Measurements from ENCODE around the gene GPR176.

GPR176 gene

DNA sequence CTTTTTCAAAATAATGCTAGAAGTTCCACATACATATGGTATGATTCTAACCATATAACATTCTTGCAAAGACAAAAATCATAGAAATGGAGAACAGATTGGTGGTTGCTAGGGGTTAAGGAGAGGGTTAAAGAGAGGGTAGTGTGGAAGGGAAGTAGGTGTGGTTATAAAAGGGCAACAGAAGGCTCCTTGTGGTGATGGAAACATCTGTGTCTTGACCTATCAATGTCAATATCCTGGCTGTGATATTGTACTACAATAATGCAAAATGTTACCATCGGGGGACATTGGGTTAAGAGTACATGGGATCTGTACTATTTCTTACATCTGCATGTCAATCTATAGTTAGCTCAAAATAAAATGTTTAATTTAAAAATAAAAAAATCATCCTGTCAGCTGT is 69.6 kb downstream of the GPR176 start:
- no peak overlapping the region for H3K4me3 ChIP-seq (replicated peaks; ENCODE audit: insufficient read depth, low read length)
- DNase-seq (ENCODE audit: low read depth in 1 of 2, low spot score in 1 of 2): no peak
- no peak overlapping the region for H3K27ac ChIP-seq (replicated peaks)
- no peak for TF ChIP-seq GABPA (IDR thresholded peaks at IDR 0.05; ENCODE audit: low read depth)
- no peak for TF ChIP-seq POLR2AphosphoS5 (IDR thresholded peaks at IDR 0.05; ENCODE audit: low read depth)
- no peak for TF ChIP-seq SPI1 (IDR thresholded peaks at IDR 0.05; ENCODE audit: borderline replicate concordance, low read depth)
- TF ChIP-seq, protein P1, sequence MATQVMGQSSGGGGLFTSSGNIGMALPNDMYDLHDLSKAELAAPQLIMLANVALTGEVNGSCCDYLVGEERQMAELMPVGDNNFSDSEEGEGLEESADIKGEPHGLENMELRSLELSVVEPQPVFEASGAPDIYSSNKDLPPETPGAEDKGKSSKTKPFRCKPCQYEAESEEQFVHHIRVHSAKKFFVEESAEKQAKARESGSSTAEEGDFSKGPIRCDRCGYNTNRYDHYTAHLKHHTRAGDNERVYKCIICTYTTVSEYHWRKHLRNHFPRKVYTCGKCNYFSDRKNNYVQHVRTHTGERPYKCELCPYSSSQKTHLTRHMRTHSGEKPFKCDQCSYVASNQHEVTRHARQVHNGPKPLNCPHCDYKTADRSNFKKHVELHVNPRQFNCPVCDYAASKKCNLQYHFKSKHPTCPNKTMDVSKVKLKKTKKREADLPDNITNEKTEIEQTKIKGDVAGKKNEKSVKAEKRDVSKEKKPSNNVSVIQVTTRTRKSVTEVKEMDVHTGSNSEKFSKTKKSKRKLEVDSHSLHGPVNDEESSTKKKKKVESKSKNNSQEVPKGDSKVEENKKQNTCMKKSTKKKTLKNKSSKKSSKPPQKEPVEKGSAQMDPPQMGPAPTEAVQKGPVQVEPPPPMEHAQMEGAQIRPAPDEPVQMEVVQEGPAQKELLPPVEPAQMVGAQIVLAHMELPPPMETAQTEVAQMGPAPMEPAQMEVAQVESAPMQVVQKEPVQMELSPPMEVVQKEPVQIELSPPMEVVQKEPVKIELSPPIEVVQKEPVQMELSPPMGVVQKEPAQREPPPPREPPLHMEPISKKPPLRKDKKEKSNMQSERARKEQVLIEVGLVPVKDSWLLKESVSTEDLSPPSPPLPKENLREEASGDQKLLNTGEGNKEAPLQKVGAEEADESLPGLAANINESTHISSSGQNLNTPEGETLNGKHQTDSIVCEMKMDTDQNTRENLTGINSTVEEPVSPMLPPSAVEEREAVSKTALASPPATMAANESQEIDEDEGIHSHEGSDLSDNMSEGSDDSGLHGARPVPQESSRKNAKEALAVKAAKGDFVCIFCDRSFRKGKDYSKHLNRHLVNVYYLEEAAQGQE (IDR thresholded peaks at IDR 0.05; ENCODE audit: insufficient replicate concordance, low read depth): no peak
- TF ChIP-seq, protein P2, sequence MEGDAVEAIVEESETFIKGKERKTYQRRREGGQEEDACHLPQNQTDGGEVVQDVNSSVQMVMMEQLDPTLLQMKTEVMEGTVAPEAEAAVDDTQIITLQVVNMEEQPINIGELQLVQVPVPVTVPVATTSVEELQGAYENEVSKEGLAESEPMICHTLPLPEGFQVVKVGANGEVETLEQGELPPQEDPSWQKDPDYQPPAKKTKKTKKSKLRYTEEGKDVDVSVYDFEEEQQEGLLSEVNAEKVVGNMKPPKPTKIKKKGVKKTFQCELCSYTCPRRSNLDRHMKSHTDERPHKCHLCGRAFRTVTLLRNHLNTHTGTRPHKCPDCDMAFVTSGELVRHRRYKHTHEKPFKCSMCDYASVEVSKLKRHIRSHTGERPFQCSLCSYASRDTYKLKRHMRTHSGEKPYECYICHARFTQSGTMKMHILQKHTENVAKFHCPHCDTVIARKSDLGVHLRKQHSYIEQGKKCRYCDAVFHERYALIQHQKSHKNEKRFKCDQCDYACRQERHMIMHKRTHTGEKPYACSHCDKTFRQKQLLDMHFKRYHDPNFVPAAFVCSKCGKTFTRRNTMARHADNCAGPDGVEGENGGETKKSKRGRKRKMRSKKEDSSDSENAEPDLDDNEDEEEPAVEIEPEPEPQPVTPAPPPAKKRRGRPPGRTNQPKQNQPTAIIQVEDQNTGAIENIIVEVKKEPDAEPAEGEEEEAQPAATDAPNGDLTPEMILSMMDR (IDR thresholded peaks at IDR 0.05; ENCODE audit: insufficient read depth, low read length): no peak
- no peaks in the 10 kb centered on the region for H3K27me3 ChIP-seq (ENCODE audit: insufficient read depth, poor library complexity, severe bottlenecking)

DNA sequence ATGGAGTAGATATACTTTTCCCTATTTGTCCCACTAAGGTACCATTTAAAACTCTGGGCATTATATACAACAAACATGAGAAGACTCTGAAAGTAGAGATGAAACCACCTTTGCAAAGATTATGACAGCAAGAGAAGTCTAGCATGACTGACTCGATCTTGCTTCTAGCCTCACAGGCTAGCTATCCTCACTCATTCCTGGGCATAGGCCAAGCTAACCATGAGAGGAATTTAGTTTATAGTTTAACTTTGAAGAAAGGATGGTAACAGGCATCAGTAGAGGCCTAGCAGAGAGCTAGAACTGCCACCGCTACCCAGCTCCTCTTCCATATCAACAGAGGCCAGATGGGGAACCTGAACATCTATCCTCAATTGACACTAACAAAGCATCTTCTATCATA is 74.0 kb downstream of the GPR176 start:
- H3K27me3 ChIP-seq (ENCODE audit: insufficient read depth, poor library complexity, severe bottlenecking): no peaks in the 10 kb centered on the region
- DNase-seq (ENCODE audit: low read depth in 1 of 2, low spot score in 1 of 2): no peak
- H3K4me3 ChIP-seq (replicated peaks; ENCODE audit: insufficient read depth, low read length): no peak overlapping the region
- H3K27ac ChIP-seq (replicated peaks): no peak overlapping the region
- TF ChIP-seq, protein P1 (IDR thresholded peaks at IDR 0.05; ENCODE audit: insufficient replicate concordance, low read depth): no peak

DNA sequence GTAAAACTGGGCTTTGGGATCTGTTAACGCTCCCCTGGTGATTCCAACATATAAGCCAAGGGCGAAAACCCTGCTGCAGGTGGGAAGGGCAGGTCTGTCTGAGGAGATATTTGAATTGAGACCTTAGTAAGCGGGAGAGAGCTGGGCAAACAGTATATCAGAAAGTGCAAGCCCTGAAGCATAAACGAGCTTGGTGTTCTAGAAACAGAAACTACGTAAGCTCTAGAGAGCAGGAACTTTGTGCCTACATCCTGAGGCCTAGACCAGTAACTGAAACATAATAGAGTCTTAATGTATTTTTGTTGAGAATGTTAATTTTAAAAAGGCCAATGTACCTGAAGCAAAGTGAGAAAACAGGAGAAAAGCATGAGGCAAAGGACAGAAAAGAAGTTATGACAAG is 74.5 kb downstream of the GPR176 start:
- TF ChIP-seq, protein P2 (IDR thresholded peaks at IDR 0.05; ENCODE audit: insufficient read depth, low read length): no peak
- TF ChIP-seq, protein P1 (IDR thresholded peaks at IDR 0.05; ENCODE audit: insufficient replicate concordance, low read depth): no peak
- TF ChIP-seq POLR2AphosphoS5 (IDR thresholded peaks at IDR 0.05; ENCODE audit: low read depth) (no peak), GABPA (IDR thresholded peaks at IDR 0.05; ENCODE audit: low read depth) (no peak)
- no peak overlapping the region for H3K27ac ChIP-seq (replicated peaks)
- no peaks in the 10 kb centered on the region for H3K27me3 ChIP-seq (ENCODE audit: insufficient read depth, poor library complexity, severe bottlenecking)
- DNase-seq (ENCODE audit: low read depth in 1 of 2, low spot score in 1 of 2): no peak
- no peak overlapping the region for H3K4me3 ChIP-seq (replicated peaks; ENCODE audit: insufficient read depth, low read length)

DNA sequence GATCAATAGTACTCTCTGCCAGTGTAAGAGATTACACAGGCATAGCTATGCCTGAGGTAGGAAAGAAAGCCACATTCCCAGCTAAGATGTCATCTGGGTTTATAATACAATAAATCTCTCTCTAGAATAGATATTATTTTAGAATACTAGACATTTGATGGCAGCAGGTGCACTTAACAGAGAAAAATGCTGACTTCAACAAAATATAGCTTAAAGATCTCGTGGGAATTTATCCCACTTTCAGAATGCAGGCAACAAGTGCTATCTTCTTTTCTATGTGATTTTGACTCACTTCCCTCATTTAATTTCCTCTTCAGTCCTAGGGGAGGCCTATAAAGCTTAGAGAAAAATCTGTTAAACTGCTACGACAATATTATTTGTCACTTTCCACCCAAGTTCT is 76.5 kb downstream of the GPR176 start:
- TF ChIP-seq, protein P2 (IDR thresholded peaks at IDR 0.05; ENCODE audit: insufficient read depth, low read length): no peak
- TF ChIP-seq POLR2AphosphoS5 (IDR thresholded peaks at IDR 0.05; ENCODE audit: low read depth): no peak
- no peak for TF ChIP-seq SPI1 (IDR thresholded peaks at IDR 0.05; ENCODE audit: borderline replicate concordance, low read depth)
- no peak for TF ChIP-seq GABPA (IDR thresholded peaks at IDR 0.05; ENCODE audit: low read depth)
- TF ChIP-seq, protein P1 (IDR thresholded peaks at IDR 0.05; ENCODE audit: insufficient replicate concordance, low read depth): no peak
- DNase-seq (ENCODE audit: low read depth in 1 of 2, low spot score in 1 of 2): no peak
- Histone ChIP-seq H3K27ac (replicated peaks) (no peak overlapping the region), H3K27me3 (ENCODE audit: insufficient read depth, poor library complexity, severe bottlenecking) (no peaks in the 10 kb centered on the region), H3K4me3 (replicated peaks; ENCODE audit: insufficient read depth, low read length) (no peak overlapping the region)
